ENCODE results near the gene FAM83G.
A peak's percentile ranks its signal among the peaks of the same experiment; 100 is the strongest.

FAM83G gene

DNA sequence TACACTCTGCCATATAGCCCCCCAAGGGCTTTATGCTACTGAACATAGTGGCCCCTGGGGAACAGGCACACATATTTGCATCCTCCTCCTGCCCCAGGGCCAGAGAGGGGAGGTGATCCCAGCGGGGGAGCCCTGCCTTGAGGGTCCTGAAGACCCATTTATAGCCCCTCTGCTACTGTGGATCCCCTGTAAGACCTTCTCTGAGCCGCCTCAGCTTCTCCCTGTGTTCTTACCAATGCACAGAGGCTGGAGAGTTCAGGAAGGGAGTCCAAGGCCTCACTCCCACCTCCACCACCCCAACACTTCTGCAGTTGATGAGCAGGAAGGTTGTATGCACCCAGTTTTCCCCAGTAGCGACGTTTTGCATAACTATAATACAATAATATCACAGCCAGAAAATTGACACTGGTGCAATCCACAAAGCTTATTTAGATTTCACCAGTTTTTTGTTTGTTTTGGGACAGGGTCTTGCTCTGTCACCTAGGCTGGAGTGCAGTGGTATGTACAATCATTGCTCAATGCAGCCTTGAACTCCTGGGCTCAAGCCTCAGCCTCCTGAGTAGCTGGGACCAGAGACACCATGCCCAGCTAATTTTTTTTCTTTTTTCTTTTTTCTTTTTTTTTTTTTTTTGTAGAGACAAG is 1.3 kb upstream of the FAM83G start:
- peaks cover 24% of the 10 kb centered on the region for H3K4me1 Mint-ChIP-seq (ENCODE audit: low read depth)
- peaks cover 5% of the 10 kb centered on the region for H3K36me3 Mint-ChIP-seq (ENCODE audit: low read depth)
- no peak overlapping the region for H3K27ac Mint-ChIP-seq
- peaks cover 12% of the 10 kb centered on the region for H3K27me3 Mint-ChIP-seq (ENCODE audit: low read depth)
- H3K9me3 Mint-ChIP-seq: no peaks in the 10 kb centered on the region
- no peak overlapping the region for H3K4me3 Mint-ChIP-seq
- no peak for DNase-seq (ENCODE audit: low spot score)

DNA sequence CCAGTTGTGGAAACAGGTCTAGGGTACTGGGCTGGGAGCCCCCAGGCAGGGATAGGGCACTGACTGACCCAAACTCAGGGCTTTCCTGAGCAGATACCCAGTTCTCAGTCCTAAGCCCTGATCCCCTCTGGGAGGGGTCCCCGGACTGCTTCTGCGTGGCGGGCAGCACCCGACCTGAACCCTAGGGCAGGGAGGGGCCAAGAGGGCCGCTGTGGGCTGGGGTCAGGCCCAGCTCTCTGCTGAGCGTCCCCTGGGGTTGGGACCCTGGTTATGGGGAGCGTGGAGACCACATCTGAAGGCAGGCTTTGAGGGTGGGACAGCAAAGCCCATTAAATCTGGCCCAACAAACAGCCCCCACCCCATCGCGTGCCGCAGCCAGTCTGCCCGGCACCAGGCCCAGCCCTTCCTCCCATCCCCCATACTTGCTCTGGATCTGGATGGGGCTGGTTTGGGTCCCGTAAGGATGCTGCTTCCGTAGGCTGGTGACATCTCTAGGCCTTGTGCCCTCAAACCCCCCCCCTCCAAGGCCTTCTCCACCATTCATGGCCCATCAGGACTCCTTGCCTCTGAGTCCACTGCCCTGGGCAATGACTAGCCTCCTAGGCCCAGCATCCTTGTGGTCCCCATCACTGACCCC is 691 bp upstream of the FAM83G start:
- peaks cover 5% of the 10 kb centered on the region for H3K36me3 Mint-ChIP-seq (ENCODE audit: low read depth)
- no peak for DNase-seq (ENCODE audit: low spot score)
- H3K9me3 Mint-ChIP-seq: no peaks in the 10 kb centered on the region
- peak overlapping the region; percentile 62 for H3K27ac Mint-ChIP-seq
- H3K4me3 Mint-ChIP-seq: peak overlapping the region; percentile 38
- peaks cover 24% of the 10 kb centered on the region for H3K4me1 Mint-ChIP-seq (ENCODE audit: low read depth)
- peaks cover 12% of the 10 kb centered on the region for H3K27me3 Mint-ChIP-seq (ENCODE audit: low read depth)

DNA sequence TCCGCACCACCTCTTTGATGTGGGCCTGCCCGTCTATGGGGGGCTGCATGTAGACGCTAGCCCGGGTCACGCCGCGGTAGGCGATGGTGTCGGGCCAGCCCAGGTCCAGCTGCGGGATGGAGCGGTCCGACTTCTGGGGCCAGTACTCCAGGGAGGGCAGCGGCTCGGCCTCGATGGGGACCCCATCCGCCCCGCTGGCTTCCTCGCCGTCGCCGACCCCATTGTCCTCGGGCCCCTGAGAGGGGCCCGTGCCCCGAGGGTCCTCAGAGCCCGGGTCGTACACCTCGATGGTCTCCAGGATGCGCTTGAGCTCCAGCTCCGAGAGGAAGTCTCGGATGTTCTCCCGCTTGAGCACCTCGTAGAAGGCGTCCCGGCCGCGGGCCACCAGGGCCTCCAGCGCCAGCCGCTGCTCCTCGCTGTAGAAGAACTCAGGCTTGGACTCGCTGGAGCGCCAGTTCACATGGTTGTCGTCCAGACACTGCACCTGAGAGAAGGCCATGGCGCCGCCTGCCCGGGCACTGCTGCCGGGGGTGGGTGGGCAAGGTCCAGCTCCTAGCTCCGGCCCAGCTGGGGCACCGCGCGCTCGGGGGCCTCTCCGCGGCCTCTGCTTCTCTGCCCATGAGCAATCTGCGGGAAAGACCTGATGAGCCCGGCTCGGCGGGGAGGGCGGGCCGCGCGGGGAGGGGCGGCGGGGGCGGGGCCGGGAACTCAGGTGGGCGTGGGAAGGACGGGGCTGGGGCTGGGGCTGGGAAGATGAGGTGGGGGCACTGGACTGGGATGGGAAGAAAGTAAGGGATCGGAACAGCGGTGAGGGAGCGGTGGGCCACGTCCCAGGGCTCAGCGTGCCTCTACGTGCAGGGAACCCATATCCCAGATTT is 782 bp downstream of the FAM83G start:
- no peaks in the 10 kb centered on the region for H3K9me3 Mint-ChIP-seq
- H3K4me3 Mint-ChIP-seq: peak overlapping the region; percentile 89
- H3K4me1 Mint-ChIP-seq (ENCODE audit: low read depth): peaks cover 24% of the 10 kb centered on the region
- peaks cover 5% of the 10 kb centered on the region for H3K36me3 Mint-ChIP-seq (ENCODE audit: low read depth)
- peak overlapping the region; percentile 79 for H3K27ac Mint-ChIP-seq
- H3K27me3 Mint-ChIP-seq (ENCODE audit: low read depth): peaks cover 8% of the 10 kb centered on the region
- peak; percentile 41 for DNase-seq (ENCODE audit: low spot score)

DNA sequence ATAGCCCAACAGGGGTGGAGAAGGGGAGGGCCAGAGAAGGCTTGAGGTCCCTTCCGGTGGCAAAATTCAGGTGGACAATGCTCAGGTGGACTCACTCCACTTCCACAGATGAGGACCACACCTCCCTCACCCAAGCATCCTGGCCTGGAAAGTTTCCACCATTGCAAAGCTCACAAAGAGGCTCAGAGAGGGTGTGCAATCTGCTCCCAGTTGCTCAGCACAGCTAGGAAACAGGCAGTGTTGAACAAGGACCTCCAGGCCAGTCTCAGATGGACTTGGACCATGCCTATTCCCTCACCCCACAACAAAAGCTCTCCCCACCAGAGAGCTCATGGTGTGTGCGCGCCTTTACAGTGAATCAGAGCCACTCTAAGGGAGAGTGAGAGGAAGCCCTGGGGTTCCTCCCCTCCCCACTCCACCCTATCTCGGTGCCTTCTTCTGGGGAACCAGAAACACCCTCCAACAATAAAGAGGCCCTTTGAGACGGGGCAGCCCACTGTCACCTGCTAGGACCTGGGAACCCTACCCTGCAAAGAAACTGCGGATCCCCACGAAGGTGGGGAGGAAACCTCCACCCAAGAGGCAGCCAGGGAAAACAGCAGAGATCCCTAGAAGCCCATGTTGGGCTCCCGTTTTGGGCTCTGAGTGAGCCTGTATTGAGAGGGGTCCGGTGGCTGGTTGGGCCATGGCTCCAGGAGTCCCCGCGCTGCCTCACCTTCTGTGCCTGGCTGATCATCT is 1.6 kb downstream of the FAM83G start:
- Mint-ChIP-seq H3K4me1 (ENCODE audit: low read depth) (peaks cover 24% of the 10 kb centered on the region), H3K4me3 (peak overlapping the region; percentile 89), H3K36me3 (ENCODE audit: low read depth) (peaks cover 5% of the 10 kb centered on the region), H3K27ac (peak overlapping the region; percentile 26), H3K27me3 (ENCODE audit: low read depth) (peaks cover 8% of the 10 kb centered on the region), H3K9me3 (no peaks in the 10 kb centered on the region)
- DNase-seq (ENCODE audit: low spot score): no peak

DNA sequence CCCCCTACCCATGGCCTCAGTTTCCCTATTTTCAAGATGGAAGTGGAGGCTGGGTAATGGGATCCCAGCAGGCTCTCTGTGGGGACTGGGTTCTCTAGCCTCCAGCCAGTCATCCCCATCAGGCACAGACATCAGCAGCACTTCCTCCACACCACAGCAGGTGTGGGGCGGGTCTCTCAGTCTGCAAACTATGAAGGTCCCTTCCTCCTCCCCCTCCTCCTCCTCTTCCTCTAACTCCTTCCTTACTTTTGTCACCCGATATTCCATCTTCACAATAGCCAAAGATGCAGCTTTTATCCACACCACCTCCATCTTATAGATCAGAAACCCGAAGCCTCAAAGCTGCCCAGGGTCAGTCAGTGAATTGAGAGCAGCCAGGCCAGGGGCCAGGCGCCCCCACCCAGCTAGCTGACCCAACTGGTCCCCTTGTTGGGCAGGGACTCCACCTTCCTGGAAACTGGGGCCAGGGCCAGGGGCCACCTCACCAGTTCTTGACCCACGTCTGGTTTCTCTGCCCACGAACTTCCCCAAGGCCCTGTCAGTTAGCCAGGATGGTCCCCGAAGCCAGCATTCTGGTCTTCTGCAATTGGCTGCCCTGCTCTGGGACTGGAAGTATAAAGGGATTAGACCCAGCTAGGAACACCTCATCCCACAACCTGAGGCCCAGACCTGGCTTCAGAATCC is 2.5 kb downstream of the FAM83G start:
- H3K4me1 Mint-ChIP-seq (ENCODE audit: low read depth): peaks cover 24% of the 10 kb centered on the region
- peaks cover 8% of the 10 kb centered on the region for H3K27me3 Mint-ChIP-seq (ENCODE audit: low read depth)
- H3K36me3 Mint-ChIP-seq (ENCODE audit: low read depth): peaks cover 6% of the 10 kb centered on the region
- peak overlapping the region; percentile 24 for H3K27ac Mint-ChIP-seq
- H3K9me3 Mint-ChIP-seq: no peaks in the 10 kb centered on the region
- H3K4me3 Mint-ChIP-seq: peak overlapping the region; percentile 89
- no peak for DNase-seq (ENCODE audit: low spot score)

DNA sequence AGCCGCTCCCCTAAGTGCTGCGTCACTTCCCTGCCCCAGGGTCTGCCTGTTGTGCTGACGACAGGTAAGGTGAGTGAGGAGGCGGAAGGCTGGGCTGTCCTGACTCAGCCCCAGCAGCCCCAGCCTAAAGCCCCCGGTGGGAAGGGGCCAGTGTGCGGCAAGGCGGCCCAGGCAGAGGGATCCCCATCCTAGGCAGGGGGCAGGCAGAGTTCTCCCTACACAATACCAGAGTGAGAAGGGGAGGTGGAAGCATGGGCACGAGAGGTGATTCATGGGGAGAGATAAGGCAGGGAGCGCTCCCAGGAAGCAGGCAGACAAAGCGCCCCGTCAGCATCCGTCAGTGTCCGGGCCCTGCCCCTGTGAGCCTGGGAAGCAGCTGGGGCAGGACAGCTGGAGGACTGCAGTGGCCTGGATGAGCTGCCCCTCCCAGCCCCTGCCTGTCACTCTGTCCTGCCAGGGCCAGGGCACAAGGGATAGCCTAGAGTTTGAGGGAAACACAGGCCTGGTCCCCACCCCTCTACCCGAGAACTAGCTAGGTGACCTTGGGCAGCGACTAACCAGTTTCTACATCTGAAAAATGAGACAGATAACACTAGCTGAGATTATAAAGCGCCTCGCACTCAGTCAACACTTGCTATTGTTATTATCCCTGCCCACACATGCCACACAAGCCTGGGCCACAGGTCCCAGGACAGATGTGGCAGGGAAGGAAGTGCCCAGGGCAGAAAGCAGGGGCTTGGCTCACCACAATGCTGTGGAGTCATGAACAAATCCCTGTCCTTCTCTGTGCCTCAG is 3.8 kb downstream of the FAM83G start:
- Mint-ChIP-seq H3K27me3 (ENCODE audit: low read depth) (no peaks in the 10 kb centered on the region), H3K4me1 (ENCODE audit: low read depth) (peaks cover 21% of the 10 kb centered on the region), H3K36me3 (ENCODE audit: low read depth) (peaks cover 16% of the 10 kb centered on the region), H3K4me3 (no peak overlapping the region), H3K27ac (no peak overlapping the region), H3K9me3 (peaks cover 6% of the 10 kb centered on the region)
- DNase-seq (ENCODE audit: low spot score): no peak

DNA sequence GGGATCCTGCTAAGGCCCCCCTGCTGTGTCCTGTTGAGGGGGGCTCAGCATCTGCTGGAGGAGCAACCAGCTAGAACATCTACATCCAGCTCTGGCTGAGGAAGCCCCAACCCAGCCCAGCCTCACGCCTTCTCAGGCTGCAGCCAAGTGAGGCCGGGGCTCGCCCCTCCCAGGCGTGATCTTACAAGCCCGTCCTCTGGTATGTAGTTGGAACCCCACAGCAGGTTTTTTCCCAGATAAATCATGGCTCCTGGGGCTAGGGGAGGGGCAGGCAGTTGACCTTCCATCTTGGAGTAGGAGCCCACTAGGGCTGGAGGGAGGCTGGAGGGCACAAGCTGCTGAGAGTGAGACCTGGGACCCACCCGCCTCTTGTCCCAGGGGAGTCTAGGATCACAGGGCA is 4.7 kb downstream of the FAM83G start:
- Mint-ChIP-seq H3K9me3 (peaks cover 13% of the 10 kb centered on the region), H3K27ac (no peak overlapping the region), H3K4me1 (ENCODE audit: low read depth) (peaks cover 21% of the 10 kb centered on the region), H3K27me3 (ENCODE audit: low read depth) (no peaks in the 10 kb centered on the region), H3K36me3 (ENCODE audit: low read depth) (peaks cover 21% of the 10 kb centered on the region), H3K4me3 (no peak overlapping the region)
- no peak for DNase-seq (ENCODE audit: low spot score)

DNA sequence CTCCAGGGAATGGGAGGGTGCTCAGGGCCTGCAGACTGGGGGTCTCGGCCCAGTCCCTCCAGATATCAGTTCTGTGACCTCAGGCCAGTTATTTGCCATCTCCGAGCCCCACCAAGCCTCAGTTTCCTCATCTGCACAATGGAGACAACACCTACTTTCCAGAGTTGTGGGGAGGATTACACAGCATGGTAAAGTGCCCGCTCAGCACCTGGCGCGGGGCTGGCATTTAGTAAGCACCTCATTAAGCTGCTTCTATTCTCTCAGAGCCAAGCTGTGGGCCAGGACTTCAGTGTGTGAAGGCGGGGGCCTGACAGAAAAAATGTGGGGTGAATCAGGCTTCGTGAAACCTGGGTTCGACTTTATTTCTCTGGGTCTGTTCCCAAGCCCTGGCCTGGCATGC is 5.2 kb downstream of the FAM83G start:
- no peak for DNase-seq (ENCODE audit: low spot score)

DNA sequence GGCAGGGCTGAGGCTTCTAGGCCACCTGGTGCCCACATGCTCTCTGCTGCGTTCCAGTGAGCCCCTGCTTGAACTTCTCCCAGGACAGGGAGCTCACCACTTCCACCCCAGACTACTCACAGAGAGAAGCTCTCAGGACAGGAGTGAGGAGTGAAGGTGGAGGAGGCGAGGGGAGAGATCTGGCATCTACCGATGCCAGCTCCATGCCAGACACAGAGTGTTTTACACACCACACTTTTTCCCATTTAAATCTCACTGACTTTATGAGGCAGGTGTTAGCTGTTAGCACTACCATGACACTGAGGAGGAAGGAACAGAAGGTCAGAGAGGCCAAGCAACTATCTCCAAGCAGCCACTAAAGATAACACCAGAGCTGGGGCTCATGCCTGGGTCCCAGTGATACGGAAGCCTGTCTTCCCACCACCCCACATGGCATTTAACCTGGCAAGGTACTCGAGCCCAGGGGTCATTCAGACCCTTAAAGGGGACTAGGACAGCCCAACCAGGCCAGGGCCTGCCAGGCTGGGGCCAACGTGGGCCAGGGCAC is 6.8 kb downstream of the FAM83G start:
- DNase-seq (ENCODE audit: low spot score): no peak
- Mint-ChIP-seq H3K27me3 (ENCODE audit: low read depth) (no peaks in the 10 kb centered on the region), H3K9me3 (peaks cover 14% of the 10 kb centered on the region), H3K36me3 (ENCODE audit: low read depth) (peaks cover 25% of the 10 kb centered on the region), H3K4me1 (ENCODE audit: low read depth) (peaks cover 22% of the 10 kb centered on the region), H3K27ac (no peak overlapping the region), H3K4me3 (no peak overlapping the region)

More for the DNA sequence above, 5.2 kb downstream of the FAM83G start:
- H3K27me3 Mint-ChIP-seq (ENCODE audit: low read depth): no peaks in the 10 kb centered on the region
- H3K27ac Mint-ChIP-seq: no peak overlapping the region
- peaks cover 23% of the 10 kb centered on the region for H3K36me3 Mint-ChIP-seq (ENCODE audit: low read depth)
- H3K4me3 Mint-ChIP-seq: no peak overlapping the region
- H3K9me3 Mint-ChIP-seq: peaks cover 14% of the 10 kb centered on the region
- peaks cover 21% of the 10 kb centered on the region for H3K4me1 Mint-ChIP-seq (ENCODE audit: low read depth)

DNA sequence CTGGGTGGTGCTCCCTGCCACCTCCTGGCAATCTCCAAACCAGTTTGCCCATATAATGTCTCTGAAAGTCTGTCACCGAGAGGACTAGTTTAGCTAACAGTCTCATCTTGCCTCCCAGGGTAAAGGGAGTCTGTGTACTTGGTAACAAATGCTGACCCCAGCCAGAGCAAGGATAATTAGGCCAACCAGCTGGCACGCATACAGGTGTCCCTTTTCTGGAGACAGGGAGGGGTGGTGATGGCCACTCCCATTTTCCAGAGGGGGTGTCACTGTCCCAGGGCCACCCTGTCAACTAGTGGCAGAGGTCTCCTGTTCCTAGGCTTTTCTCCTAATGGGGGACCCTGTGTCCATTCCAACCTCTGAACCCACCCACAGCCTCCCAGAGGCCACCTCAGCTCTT is 8.1 kb downstream of the FAM83G start:
- Mint-ChIP-seq H3K4me3 (no peak overlapping the region), H3K27me3 (ENCODE audit: low read depth) (no peaks in the 10 kb centered on the region), H3K9me3 (peaks cover 14% of the 10 kb centered on the region), H3K36me3 (ENCODE audit: low read depth) (peaks cover 20% of the 10 kb centered on the region), H3K27ac (no peak overlapping the region), H3K4me1 (ENCODE audit: low read depth) (peaks cover 15% of the 10 kb centered on the region)
- DNase-seq (ENCODE audit: low spot score): no peak

DNA sequence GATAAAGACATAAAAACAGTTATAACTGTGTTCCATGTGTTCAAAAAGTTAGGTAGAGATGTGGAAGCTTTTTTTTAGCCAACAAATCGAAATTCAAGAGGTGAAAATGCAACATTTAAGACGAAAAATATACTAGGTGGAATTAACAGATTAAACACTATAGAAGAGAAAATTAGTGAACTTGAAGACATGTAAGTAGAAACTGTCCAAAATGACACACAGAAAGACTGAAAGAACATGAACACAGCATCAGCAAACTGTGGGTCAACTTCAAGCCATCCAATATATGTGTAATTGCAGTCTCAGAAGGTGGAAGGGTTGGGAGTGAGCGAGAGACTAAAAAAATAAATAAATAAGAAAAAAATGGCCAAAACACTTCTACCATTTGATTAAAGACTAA is 9.3 kb downstream of the FAM83G start:
- Mint-ChIP-seq H3K27ac (no peak overlapping the region), H3K36me3 (ENCODE audit: low read depth) (peaks cover 20% of the 10 kb centered on the region), H3K27me3 (ENCODE audit: low read depth) (no peaks in the 10 kb centered on the region), H3K4me1 (ENCODE audit: low read depth) (peaks cover 12% of the 10 kb centered on the region), H3K4me3 (no peak overlapping the region), H3K9me3 (peaks cover 14% of the 10 kb centered on the region)
- DNase-seq (ENCODE audit: low spot score): no peak

DNA sequence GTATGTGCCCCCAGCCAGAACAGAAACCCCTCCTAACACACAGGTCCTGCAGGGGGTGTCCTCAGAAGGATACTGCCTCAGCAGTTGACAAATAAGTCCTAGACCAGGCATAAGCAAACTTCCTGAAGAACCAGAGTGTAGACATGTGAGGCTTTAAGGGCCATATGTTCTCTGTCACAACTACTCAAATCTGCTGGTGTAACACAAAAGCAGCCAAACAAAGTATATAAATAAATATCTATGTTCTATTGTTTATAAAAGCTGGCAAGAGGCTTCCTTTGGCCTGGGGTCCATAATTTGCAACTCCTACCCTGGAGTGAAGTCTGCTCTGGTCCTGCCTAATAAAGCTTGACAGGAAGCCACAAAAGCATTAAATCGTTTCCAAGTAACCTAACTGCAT is 9.9 kb downstream of the FAM83G start:
- Mint-ChIP-seq H3K9me3 (peaks cover 14% of the 10 kb centered on the region), H3K27ac (no peak overlapping the region), H3K4me3 (no peak overlapping the region), H3K36me3 (ENCODE audit: low read depth) (peaks cover 20% of the 10 kb centered on the region), H3K27me3 (ENCODE audit: low read depth) (no peaks in the 10 kb centered on the region), H3K4me1 (ENCODE audit: low read depth) (peaks cover 12% of the 10 kb centered on the region)
- no peak for DNase-seq (ENCODE audit: low spot score)

Data from T-helper 2 cell treated with Interferon-gamma antibody and Interleukin-4, amounts not matched to agents 5 μg/mL and 100 μg/mL, for 36 hours (primary cell).